ENCODE data around the gene VPS25. TPM values are rescaled to one million over a fixed set of nuclear protein-coding genes. Genes with fewer than 3 reads are reported as not detected.

Gene VPS25
- total RNA-seq, 3 donors from 2014 or later (not counting 1 experiment from before 2014, with no cell fraction given) = 39.9 to 46.4 (median 41.5) TPM

GRCh38 chr17:42809250-42809649 is 36.0 kb downstream of the VPS25 start:
- Histone ChIP-seq H3K27ac (ENCODE audit: low read length) (no peak overlapping the region), H3K4me1 (ENCODE audit: control insufficient read depth, insufficient read depth, low read length) (no peaks in the 10 kb centered on the region), H3K36me3 (ENCODE audit: control insufficient read depth, insufficient read depth, low read length) (peaks cover 38% of the 10 kb centered on the region), H3K4me3 (ENCODE audit: low read length) (no peak overlapping the region), H3K9me3 (ENCODE audit: control insufficient read depth, insufficient read depth, low read length) (no peaks in the 10 kb centered on the region), H3K27me3 (ENCODE audit: control insufficient read depth, insufficient read depth, low read length) (no peaks in the 10 kb centered on the region)
- no peak for DNase-seq
- peak overlapping the region in 1 of 2 donors; percentile 38 for H3K27ac Mint-ChIP-seq
- H3K27me3 Mint-ChIP-seq (ENCODE audit: low read depth in 2 of 2) = no peaks in the 10 kb centered on the region
- peaks cover 8% of the 10 kb centered on the region for H3K36me3 Mint-ChIP-seq
- intact Hi-C loops (cut with micrococcal nuclease) = no loop called here
- 94% methylated on average over 3 of the region's 3 CpGs for WGBS (ENCODE audit: insufficient coverage)
- H3K9me3 Mint-ChIP-seq = no peaks in the 10 kb centered on the region
- H3K4me3 Mint-ChIP-seq = no peak overlapping the region
- no peak for TF ChIP-seq CTCF (IDR thresholded peaks at IDR 0.05)
- no peaks in the 10 kb centered on the region for H3K4me1 Mint-ChIP-seq
- ATAC-seq = no peak

DNA sequence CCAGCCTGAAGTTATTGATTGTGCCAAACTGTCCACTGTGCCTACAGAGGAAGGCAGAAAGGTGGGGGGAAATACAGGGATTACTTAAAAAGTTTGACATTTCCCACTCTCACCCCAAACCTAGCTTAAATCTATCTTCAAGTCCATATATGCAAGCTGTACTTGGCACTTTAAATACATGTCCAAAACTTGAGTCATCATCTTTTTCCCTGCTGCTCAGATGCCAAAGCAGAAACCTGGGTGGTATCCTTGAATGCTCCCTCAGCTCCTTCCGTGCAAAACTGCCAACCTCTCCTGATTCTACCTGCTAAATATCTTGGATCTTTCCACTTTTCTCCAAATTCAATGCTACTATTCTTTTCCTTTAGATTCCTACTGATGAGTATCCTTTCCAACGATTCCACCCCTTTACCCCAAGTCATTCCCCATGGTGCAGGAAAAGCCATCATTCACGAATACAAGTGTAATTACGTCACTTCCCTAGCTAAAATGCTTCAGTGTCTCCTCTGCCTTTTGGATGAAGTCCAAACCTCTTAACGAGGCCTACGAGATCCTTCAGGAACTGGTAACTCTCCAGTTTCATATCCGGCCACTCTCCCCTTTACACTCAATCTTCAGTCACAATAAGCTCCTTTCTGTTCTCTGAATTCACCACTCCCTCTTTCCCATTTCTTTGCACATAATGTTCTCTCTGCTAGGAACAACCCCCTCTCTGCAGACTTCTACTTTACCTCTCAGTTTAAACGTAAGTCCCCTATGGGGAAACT is 41.6 kb downstream of the VPS25 start:
- Mint-ChIP-seq H3K27ac (no peak overlapping the region), H3K9me3 (no peaks in the 10 kb centered on the region), H3K36me3 (peaks cover 8% of the 10 kb centered on the region), H3K27me3 (ENCODE audit: low read depth in 2 of 2) (no peaks in the 10 kb centered on the region), H3K4me3 (no peak overlapping the region), H3K4me1 (peaks cover 0 to 1% of the 10 kb centered on the region in 2 donors)
- no peaks in the 10 kb centered on the region for H3K9me3 ChIP-seq (ENCODE audit: control insufficient read depth, insufficient read depth, low read length)
- TF ChIP-seq CTCF (IDR thresholded peaks at IDR 0.05) = no peak
- no peaks in the 10 kb centered on the region for H3K27me3 ChIP-seq (ENCODE audit: control insufficient read depth, insufficient read depth, low read length)
- H3K4me3 ChIP-seq (ENCODE audit: low read length) = no peak overlapping the region
- H3K27ac ChIP-seq (ENCODE audit: low read length) = no peak overlapping the region
- H3K4me1 ChIP-seq (ENCODE audit: control insufficient read depth, insufficient read depth, low read length) = no peaks in the 10 kb centered on the region
- intact Hi-C loops (cut with micrococcal nuclease) = no loop called here
- H3K36me3 ChIP-seq (ENCODE audit: control insufficient read depth, insufficient read depth, low read length) = peaks cover 77% of the 10 kb centered on the region
- DNase-seq (no peak), ATAC-seq (no peak)
- WGBS (ENCODE audit: insufficient coverage) = 91% methylated on average over 8 of the region's 8 CpGs

DNA sequence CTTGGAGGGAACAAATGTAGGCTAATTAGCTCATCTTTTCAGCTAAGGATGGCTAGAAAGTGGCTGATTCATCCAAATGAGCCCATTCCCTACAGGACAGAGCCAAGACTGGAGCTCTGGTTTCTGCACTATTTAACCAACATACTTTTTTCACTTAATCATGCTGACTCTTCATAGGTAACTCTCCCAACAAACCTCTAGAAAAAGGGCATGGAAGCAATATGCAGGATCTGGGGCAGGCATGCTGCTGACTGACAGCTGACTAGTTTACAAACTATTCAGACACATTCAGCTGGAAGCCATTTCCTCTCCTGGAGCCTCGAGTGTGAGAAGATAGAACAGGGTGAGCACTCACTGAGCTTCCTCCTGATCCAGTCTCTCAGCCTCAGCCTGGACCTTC is 44.6 kb downstream of the VPS25 start:
- Mint-ChIP-seq H3K27me3 (ENCODE audit: low read depth in 2 of 2) (no peaks in the 10 kb centered on the region), H3K4me1 (peaks cover 5 to 11% of the 10 kb centered on the region in 2 donors), H3K4me3 (no peak overlapping the region), H3K27ac (no peak overlapping the region), H3K36me3 (no peaks in the 10 kb centered on the region), H3K9me3 (no peaks in the 10 kb centered on the region)
- no peak for ATAC-seq
- intact Hi-C loops (cut with micrococcal nuclease) = no loop called here
- peaks cover 69% of the 10 kb centered on the region for H3K36me3 ChIP-seq (ENCODE audit: control insufficient read depth, insufficient read depth, low read length)
- no peak for DNase-seq
- no peaks in the 10 kb centered on the region for H3K27me3 ChIP-seq (ENCODE audit: control insufficient read depth, insufficient read depth, low read length)
- no peaks in the 10 kb centered on the region for H3K9me3 ChIP-seq (ENCODE audit: control insufficient read depth, insufficient read depth, low read length)
- 68% methylated on average over 1 of the region's 1 CpG for WGBS (ENCODE audit: insufficient coverage)
- no peak for TF ChIP-seq CTCF (IDR thresholded peaks at IDR 0.05)
- H3K4me3 ChIP-seq (ENCODE audit: low read length) = no peak overlapping the region
- H3K4me1 ChIP-seq (ENCODE audit: control insufficient read depth, insufficient read depth, low read length) = peaks cover 3% of the 10 kb centered on the region
- H3K27ac ChIP-seq (ENCODE audit: low read length) = no peak overlapping the region

GRCh38 chr17:42818379-42818778 is 45.1 kb downstream of the VPS25 start:
- Mint-ChIP-seq H3K4me3 (no peak overlapping the region), H3K27me3 (ENCODE audit: low read depth in 2 of 2) (no peaks in the 10 kb centered on the region), H3K4me1 (peaks cover 8 to 14% of the 10 kb centered on the region in 2 donors), H3K36me3 (no peaks in the 10 kb centered on the region), H3K27ac (no peak overlapping the region), H3K9me3 (no peaks in the 10 kb centered on the region)
- Histone ChIP-seq H3K9me3 (ENCODE audit: control insufficient read depth, insufficient read depth, low read length) (no peaks in the 10 kb centered on the region), H3K27ac (ENCODE audit: low read length) (no peak overlapping the region), H3K4me3 (ENCODE audit: low read length) (no peak overlapping the region), H3K27me3 (ENCODE audit: control insufficient read depth, insufficient read depth, low read length) (no peaks in the 10 kb centered on the region), H3K36me3 (ENCODE audit: control insufficient read depth, insufficient read depth, low read length) (peaks cover 68% of the 10 kb centered on the region), H3K4me1 (ENCODE audit: control insufficient read depth, insufficient read depth, low read length) (peaks cover 7% of the 10 kb centered on the region)
- ATAC-seq (no peak), DNase-seq (no peak)
- intact Hi-C loops (cut with micrococcal nuclease) = no loop called here
- no peak for TF ChIP-seq CTCF (IDR thresholded peaks at IDR 0.05)
- 97% methylated on average over 5 of the region's 5 CpGs for WGBS (ENCODE audit: insufficient coverage)

All from natural killer cell (primary cell).